Right renal pelvis (tissue), 4 donors: Measurements from ENCODE around the gene CHRM1. TPM values are rescaled to one million over a fixed set of nuclear protein-coding genes. Genes with fewer than 3 reads are reported as not detected.
A peak's percentile ranks its signal among the peaks of the same experiment; 100 is the strongest.
"Not testable (repeated sequence)": the region's sequence is repeated elsewhere in the genome, so short reads cannot be mapped to it uniquely, and the experiment has no call there.

ENCODE experiments used
- DNase-seq, 4 donors: peaks; one replicate each; pipeline ENCODE4 v3.0.0-alpha.2; 2013; ENCODE audit warnings: low read depth in 4 of 4, low spot score in 3 of 4, missing footprints in 1 of 4
- polyA plus RNA-seq, 4 donors: library from polyadenylated mRNA; unstranded; fragments of 120-200 nt; gene quantifications; one replicate each; pipeline ENCODE4 v1.2.1, GENCODE V29; 2013; ENCODE audit not compliant: insufficient read length in 4 of 4

The CHRM1 gene
- polyA plus RNA-seq, 4 donors: 0.07 to 0.13 (median 0.09) TPM

GRCh38 chr11:62880231-62880802, 40.8 kb downstream of the CHRM1 start:
- peak in 2 of 4 donors; percentile 28 to 45 for DNase-seq

GRCh38 chr11:62879235-62879978, 41.8 kb downstream of the CHRM1 start:
- DNase-seq: no peak

- DNase-seq: no peak
Observed at GRCh38 chr11:62876712-62877111, 44.5 kb downstream of the CHRM1 start.

GRCh38 chr11:62875698-62876478, 45.3 kb downstream of the CHRM1 start:
- no peak for DNase-seq

GRCh38 chr11:62874851-62875250, 46.3 kb downstream of the CHRM1 start:
- DNase-seq: no peak

GRCh38 chr11:62865635-62866034, 55.5 kb downstream of the CHRM1 start:
- DNase-seq: no peak

- no peak for DNase-seq
Observed at GRCh38 chr11:62863687-62864335, 57.4 kb downstream of the CHRM1 start.

GRCh38 chr11:62861564-62862192, 59.5 kb downstream of the CHRM1 start:
- DNase-seq: not testable (repeated sequence)

- DNase-seq: no peak
Observed at GRCh38 chr11:62860835-62861563, 60.2 kb downstream of the CHRM1 start.

- not testable (repeated sequence) for DNase-seq
Observed at GRCh38 chr11:62859281-62859703, 61.9 kb downstream of the CHRM1 start.

Other genes with a start within 250 kb of the CHRM1 start
- gene UQCC3, start 249.7 kb downstream of the CHRM1 start, polyA plus RNA-seq: 10 to 100 TPM in 1 of 4 donors, 1 to 10 TPM in 3; 7.3 to 12.8 (median 8.0) TPM
- gene LBHD1, start 249.1 kb downstream of the CHRM1 start, polyA plus RNA-seq: 1 to 10 TPM; 3.3 to 8.6 (median 7.8) TPM
- 100 to 1,000 TPM; 147 to 179 (median 149) TPM for gene UBXN1, start 242.3 kb downstream of the CHRM1 start, polyA plus RNA-seq
- 1 to 10 TPM in 2 of 4 donors, under 1 TPM in 2; 0.91 to 1.5 (median 1.1) TPM for gene LRRN4CL, start 231.8 kb downstream of the CHRM1 start, polyA plus RNA-seq
- gene BSCL2, start 213.9 kb downstream of the CHRM1 start, polyA plus RNA-seq: 10 to 100 TPM; 60.3 to 69.8 (median 68.3) TPM
- 1 to 10 TPM; 1.4 to 2.4 (median 1.9) TPM for gene GNG3, start 213.7 kb downstream of the CHRM1 start, polyA plus RNA-seq
- gene HNRNPUL2, start 193.9 kb downstream of the CHRM1 start, polyA plus RNA-seq: 10 to 100 TPM; 78.0 to 87.0 (median 84.2) TPM
- gene TTC9C, start 192.9 kb downstream of the CHRM1 start, polyA plus RNA-seq: 10 to 100 TPM; 35.6 to 44.1 (median 42.3) TPM
- 1 to 10 TPM; 6.5 to 8.4 (median 7.2) TPM for gene ZBTB3, start 167.2 kb downstream of the CHRM1 start, polyA plus RNA-seq
- 100 to 1,000 TPM; 147 to 159 (median 148) TPM for gene POLR2G, start 159.8 kb downstream of the CHRM1 start, polyA plus RNA-seq
- gene TAF6L, start 150.0 kb downstream of the CHRM1 start, polyA plus RNA-seq: 10 to 100 TPM; 24.9 to 30.9 (median 28.4) TPM
- 10 to 100 TPM; 64.6 to 72.9 (median 68.3) TPM for gene TMEM179B, start 134.0 kb downstream of the CHRM1 start, polyA plus RNA-seq
- gene TMEM223, start 129.4 kb downstream of the CHRM1 start, polyA plus RNA-seq: 10 to 100 TPM; 22.3 to 31.0 (median 25.5) TPM
- gene NXF1, start 115.9 kb downstream of the CHRM1 start, polyA plus RNA-seq: 100 to 1,000 TPM; 113 to 129 (median 123) TPM
- 10 to 100 TPM; 53.5 to 60.8 (median 57.8) TPM for gene STX5, start 89.3 kb downstream of the CHRM1 start, polyA plus RNA-seq
- gene TEX54, start 88.5 kb downstream of the CHRM1 start, polyA plus RNA-seq: under 1 TPM in 1 of 4 donors, not detected in 3; 0.17 TPM
- gene WDR74, start 81.8 kb downstream of the CHRM1 start, polyA plus RNA-seq: 10 to 100 TPM; 35.4 to 40.9 (median 38.7) TPM
- 100 to 1,000 TPM; 182 to 190 (median 189) TPM for gene SLC3A2, start 40.5 kb downstream of the CHRM1 start, polyA plus RNA-seq
- gene SLC22A6, start 63.6 kb upstream of the CHRM1 start, polyA plus RNA-seq: 10 to 100 TPM; 20.2 to 38.4 (median 30.5) TPM
- 10 to 100 TPM; 33.7 to 58.1 (median 46.7) TPM for gene SLC22A8, start 94.5 kb upstream of the CHRM1 start, polyA plus RNA-seq
- under 1 TPM; 0.14 to 0.86 (median 0.35) TPM for gene SLC22A24, start 222.9 kb upstream of the CHRM1 start, polyA plus RNA-seq